ENCODE data around the gene FAM168A.

DNA sequence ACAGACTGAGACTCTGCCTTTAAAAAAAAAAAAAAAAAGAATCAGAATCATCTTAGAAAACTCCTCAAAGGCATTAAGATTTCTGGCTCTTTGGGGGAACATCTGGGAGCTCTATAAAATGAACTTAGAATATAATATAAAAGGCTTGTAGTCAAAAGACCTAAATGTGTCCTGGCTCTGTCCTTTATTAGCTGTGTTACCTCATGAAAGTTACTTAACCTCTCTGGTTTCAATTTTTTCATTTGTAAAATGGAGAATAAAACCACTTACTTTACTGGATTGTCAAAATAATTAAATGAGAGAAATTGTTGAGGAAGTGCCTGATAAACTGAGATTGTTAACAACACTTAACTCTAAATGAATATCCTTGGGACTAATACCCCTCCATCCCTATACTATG lies 81.8 kb downstream of the FAM168A start:
- TF ChIP-seq, protein P1, sequence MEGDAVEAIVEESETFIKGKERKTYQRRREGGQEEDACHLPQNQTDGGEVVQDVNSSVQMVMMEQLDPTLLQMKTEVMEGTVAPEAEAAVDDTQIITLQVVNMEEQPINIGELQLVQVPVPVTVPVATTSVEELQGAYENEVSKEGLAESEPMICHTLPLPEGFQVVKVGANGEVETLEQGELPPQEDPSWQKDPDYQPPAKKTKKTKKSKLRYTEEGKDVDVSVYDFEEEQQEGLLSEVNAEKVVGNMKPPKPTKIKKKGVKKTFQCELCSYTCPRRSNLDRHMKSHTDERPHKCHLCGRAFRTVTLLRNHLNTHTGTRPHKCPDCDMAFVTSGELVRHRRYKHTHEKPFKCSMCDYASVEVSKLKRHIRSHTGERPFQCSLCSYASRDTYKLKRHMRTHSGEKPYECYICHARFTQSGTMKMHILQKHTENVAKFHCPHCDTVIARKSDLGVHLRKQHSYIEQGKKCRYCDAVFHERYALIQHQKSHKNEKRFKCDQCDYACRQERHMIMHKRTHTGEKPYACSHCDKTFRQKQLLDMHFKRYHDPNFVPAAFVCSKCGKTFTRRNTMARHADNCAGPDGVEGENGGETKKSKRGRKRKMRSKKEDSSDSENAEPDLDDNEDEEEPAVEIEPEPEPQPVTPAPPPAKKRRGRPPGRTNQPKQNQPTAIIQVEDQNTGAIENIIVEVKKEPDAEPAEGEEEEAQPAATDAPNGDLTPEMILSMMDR (IDR thresholded peaks at IDR 0.05) = no peak
- TF ChIP-seq POLR2A (IDR thresholded peaks at IDR 0.05) = no peak
